Measurements from ENCODE around the gene ETV6. TPM values are rescaled to one million over a fixed set of nuclear protein-coding genes. Genes with fewer than 3 reads are reported as not detected.

Gene ETV6
- total RNA-seq, 2 donors from 2014 or later = 17.5 to 17.9 TPM

GRCh38 chr12:11747969-11748368 is 98.5 kb downstream of the ETV6 start:
- TF ChIP-seq CTCF (IDR thresholded peaks at IDR 0.05) (no peak), POLR2A (IDR thresholded peaks at IDR 0.05) (no peak)
- H3K27ac ChIP-seq = no peak overlapping the region
- no peak overlapping the region for H3K4me3 ChIP-seq
- intact Hi-C loops (cut with DNase I) = no loop called here
- no peak for DNase-seq
- no peak for ATAC-seq
- 75 to 86% methylated on average over 3 of the region's 3 CpGs for WGBS, 2 donors
- H3K36me3 ChIP-seq (replicated peaks in 1 of 2; ENCODE audit: insufficient read depth in 1 of 2, low read depth in 2 of 2) = no peaks in the 10 kb centered on the region
- H3K4me1 ChIP-seq = peaks cover 13% of the 10 kb centered on the region
- no peaks in the 10 kb centered on the region for H3K27me3 ChIP-seq
- no peaks in the 10 kb centered on the region for H3K9me3 ChIP-seq

- peaks cover 22% of the 10 kb centered on the region for H3K4me1 ChIP-seq
- no peaks in the 10 kb centered on the region for H3K36me3 ChIP-seq (replicated peaks in 1 of 2; ENCODE audit: insufficient read depth in 1 of 2, low read depth in 2 of 2)
- H3K9me3 ChIP-seq = no peaks in the 10 kb centered on the region
- 86 to 91% methylated on average over 6 of the region's 6 CpGs for WGBS, 2 donors
- no peak for ATAC-seq
- no peak overlapping the region for H3K27ac ChIP-seq
- DNase-seq = no peak
- TF ChIP-seq POLR2A (IDR thresholded peaks at IDR 0.05) = no peak
- no peak for TF ChIP-seq CTCF (IDR thresholded peaks at IDR 0.05)
- intact Hi-C loops (cut with DNase I) = no loop called here
- no peaks in the 10 kb centered on the region for H3K27me3 ChIP-seq
- H3K4me3 ChIP-seq = no peak overlapping the region
These were observed 99.4 kb downstream of the ETV6 start for GRCh38 chr12:11748903-11749302.

GRCh38 chr12:11749943-11750690 is 100.6 kb downstream of the ETV6 start:
- peak overlapping the region in 1 of 4 donors; percentile 40 for H3K27ac ChIP-seq
- H3K27me3 ChIP-seq = no peaks in the 10 kb centered on the region
- intact Hi-C loops (cut with DNase I) = no loop called here
- no peaks in the 10 kb centered on the region for H3K9me3 ChIP-seq
- no peaks in the 10 kb centered on the region for H3K36me3 ChIP-seq (replicated peaks in 1 of 2; ENCODE audit: insufficient read depth in 1 of 2, low read depth in 2 of 2)
- peaks cover 24% of the 10 kb centered on the region for H3K4me1 ChIP-seq
- TF ChIP-seq CTCF (IDR thresholded peaks at IDR 0.05) = no peak
- TF ChIP-seq POLR2A (IDR thresholded peaks at IDR 0.05) = no peak
- peak in 1 of 4 donors; percentile 58 for DNase-seq
- no peak overlapping the region for H3K4me3 ChIP-seq
- no peak for ATAC-seq
- WGBS, 2 donors = 83 to 93% methylated on average over 11 of the region's 11 CpGs

GRCh38 chr12:11752403-11753149 is 103.1 kb downstream of the ETV6 start:
- Histone ChIP-seq H3K4me1 (peaks cover 14% of the 10 kb centered on the region), H3K4me3 (no peak overlapping the region), H3K27ac (peak overlapping the region in 3 of 4 donors; percentile 28 to 53 (median 47)), H3K36me3 (replicated peaks in 1 of 2; ENCODE audit: insufficient read depth in 1 of 2, low read depth in 2 of 2) (no peaks in the 10 kb centered on the region), H3K9me3 (no peaks in the 10 kb centered on the region), H3K27me3 (no peaks in the 10 kb centered on the region)
- DNase-seq (no peak), ATAC-seq (no peak)
- 82 to 86% methylated on average over 21 of the region's 21 CpGs for WGBS, 2 donors
- intact Hi-C loops (cut with DNase I) = no loop called here
- TF ChIP-seq CTCF (IDR thresholded peaks at IDR 0.05) (no peak), POLR2A (IDR thresholded peaks at IDR 0.05) (no peak)
